ENCODE measurements around the gene F2R.

DNA sequence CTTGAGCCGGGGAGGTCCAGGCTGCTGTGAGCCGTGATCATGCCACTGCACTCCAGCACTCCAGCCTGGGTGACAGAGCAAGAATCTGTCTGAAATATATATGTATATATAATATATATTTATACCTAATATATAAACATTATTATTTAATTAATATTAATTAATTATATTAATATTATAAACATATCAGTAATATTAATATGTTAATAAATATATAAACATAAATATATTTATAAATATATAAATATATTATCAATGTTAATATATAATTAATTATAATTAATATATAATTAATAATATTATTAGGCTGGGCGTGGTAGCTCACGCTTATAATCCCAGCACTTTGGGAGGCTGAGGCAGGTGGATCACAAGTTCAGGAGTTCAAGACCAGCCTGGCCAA lies 41.1 kb downstream of the F2R start:
- TF ChIP-seq, protein P1, sequence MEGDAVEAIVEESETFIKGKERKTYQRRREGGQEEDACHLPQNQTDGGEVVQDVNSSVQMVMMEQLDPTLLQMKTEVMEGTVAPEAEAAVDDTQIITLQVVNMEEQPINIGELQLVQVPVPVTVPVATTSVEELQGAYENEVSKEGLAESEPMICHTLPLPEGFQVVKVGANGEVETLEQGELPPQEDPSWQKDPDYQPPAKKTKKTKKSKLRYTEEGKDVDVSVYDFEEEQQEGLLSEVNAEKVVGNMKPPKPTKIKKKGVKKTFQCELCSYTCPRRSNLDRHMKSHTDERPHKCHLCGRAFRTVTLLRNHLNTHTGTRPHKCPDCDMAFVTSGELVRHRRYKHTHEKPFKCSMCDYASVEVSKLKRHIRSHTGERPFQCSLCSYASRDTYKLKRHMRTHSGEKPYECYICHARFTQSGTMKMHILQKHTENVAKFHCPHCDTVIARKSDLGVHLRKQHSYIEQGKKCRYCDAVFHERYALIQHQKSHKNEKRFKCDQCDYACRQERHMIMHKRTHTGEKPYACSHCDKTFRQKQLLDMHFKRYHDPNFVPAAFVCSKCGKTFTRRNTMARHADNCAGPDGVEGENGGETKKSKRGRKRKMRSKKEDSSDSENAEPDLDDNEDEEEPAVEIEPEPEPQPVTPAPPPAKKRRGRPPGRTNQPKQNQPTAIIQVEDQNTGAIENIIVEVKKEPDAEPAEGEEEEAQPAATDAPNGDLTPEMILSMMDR (conservative IDR thresholded peaks at IDR 0.05 in 1 of 2, IDR thresholded peaks at IDR 0.05 in 1 of 2; ENCODE audit: extremely low read depth in 1 of 2, insufficient read depth in 1 of 2, low read depth in 1 of 2, low read length in 2 of 2) = no peak
- TF ChIP-seq EZH2 (IDR thresholded peaks at IDR 0.05; ENCODE audit: borderline replicate concordance, low read length) = no peak

All from mammary epithelial cell (primary cell).